Measurements from ENCODE around the gene SIGMAR1. TPM values are rescaled to one million over a fixed set of nuclear protein-coding genes. Genes with fewer than 3 reads are reported as not detected.

SIGMAR1 gene
- total RNA-seq, 1 donor from 2014 or later: 73.2 TPM

- no peaks in the 10 kb centered on the region for H3K36me3 ChIP-seq (ENCODE audit: insufficient read depth, low read length)
- no peaks in the 10 kb centered on the region for H3K27me3 ChIP-seq (ENCODE audit: insufficient read depth, low read length)
- peaks cover 26% of the 10 kb centered on the region for H3K4me1 ChIP-seq (ENCODE audit: insufficient read depth, low read length)
- Mint-ChIP-seq H3K4me3 (ENCODE audit: unreplicated experiment) (peak overlapping the region; percentile 90), H3K4me1 (ENCODE audit: low read depth, unreplicated experiment) (peaks cover 20% of the 10 kb centered on the region), H3K9me3 (ENCODE audit: unreplicated experiment) (no peaks in the 10 kb centered on the region), H3K36me3 (ENCODE audit: low read depth, unreplicated experiment) (peaks cover 4% of the 10 kb centered on the region), H3K27ac (ENCODE audit: unreplicated experiment) (peak overlapping the region; percentile 12), H3K27me3 (ENCODE audit: low read depth, unreplicated experiment) (no peaks in the 10 kb centered on the region)
- TF ChIP-seq EZH2 (IDR thresholded peaks at IDR 0.05; ENCODE audit: insufficient read depth, low read length) (no peak), CTCF (IDR thresholded peaks at IDR 0.05; ENCODE audit: insufficient read depth, low read depth, low read length) (no peak)
- H3K27ac ChIP-seq (ENCODE audit: low read depth, low read length): peak overlapping the region; percentile 54
- H3K79me2 ChIP-seq (ENCODE audit: insufficient read depth, low read length): peaks cover 8% of the 10 kb centered on the region
- peak overlapping the region; percentile 99 for H2AFZ ChIP-seq (ENCODE audit: low read depth, low read length)
- DNase-seq (ENCODE audit: low read depth): no peak
- H3K4me2 ChIP-seq (ENCODE audit: low read length): peak overlapping the region; percentile 99
- H3K4me3 ChIP-seq (ENCODE audit: insufficient read depth, low read depth, low read length): peak overlapping the region; percentile 85
- FAIRE-seq: no peak
- H3K9ac ChIP-seq (ENCODE audit: low read length): peak overlapping the region; percentile 89
- no peaks in the 10 kb centered on the region for H3K9me3 ChIP-seq (ENCODE audit: insufficient read depth, low read depth, low read length)
- peaks cover 4% of the 10 kb centered on the region for H4K20me1 ChIP-seq (ENCODE audit: insufficient read depth, low read length)
Measured at GRCh38 chr9:34647084-34647403, 9.5 kb upstream of the SIGMAR1 start.

- FAIRE-seq: peak; percentile 17
- no peaks in the 10 kb centered on the region for H3K27me3 ChIP-seq (ENCODE audit: insufficient read depth, low read length)
- H3K4me1 Mint-ChIP-seq (ENCODE audit: low read depth, unreplicated experiment): peaks cover 15% of the 10 kb centered on the region
- H2AFZ ChIP-seq (ENCODE audit: low read depth, low read length): peak within 1 kb of the TSS; percentile 99
- H3K4me3 ChIP-seq (ENCODE audit: insufficient read depth, low read depth, low read length): peak within 1 kb of the TSS; percentile 85
- H4K20me1 ChIP-seq (ENCODE audit: insufficient read depth, low read length): peaks cover 4% of the 10 kb centered on the region
- no peaks in the 10 kb centered on the region for H3K9me3 ChIP-seq (ENCODE audit: insufficient read depth, low read depth, low read length)
- H3K36me3 Mint-ChIP-seq (ENCODE audit: low read depth, unreplicated experiment): peaks cover 4% of the 10 kb centered on the region
- H3K27me3 Mint-ChIP-seq (ENCODE audit: low read depth, unreplicated experiment): no peaks in the 10 kb centered on the region
- H3K27ac Mint-ChIP-seq (ENCODE audit: unreplicated experiment): peak within 1 kb of the TSS; percentile 34
- no peaks in the 10 kb centered on the region for H3K9me3 Mint-ChIP-seq (ENCODE audit: unreplicated experiment)
- peaks cover 21% of the 10 kb centered on the region for H3K4me1 ChIP-seq (ENCODE audit: insufficient read depth, low read length)
- H3K27ac ChIP-seq (ENCODE audit: low read depth, low read length): peak within 1 kb of the TSS; percentile 54
- peak; percentile 73 for DNase-seq (ENCODE audit: low read depth)
- H3K4me3 Mint-ChIP-seq (ENCODE audit: unreplicated experiment): peak within 1 kb of the TSS; percentile 90
- H3K79me2 ChIP-seq (ENCODE audit: insufficient read depth, low read length): peaks cover 8% of the 10 kb centered on the region
- peak within 1 kb of the TSS; percentile 89 for H3K9ac ChIP-seq (ENCODE audit: low read length)
- peak within 1 kb of the TSS; percentile 99 for H3K4me2 ChIP-seq (ENCODE audit: low read length)
- no peaks in the 10 kb centered on the region for H3K36me3 ChIP-seq (ENCODE audit: insufficient read depth, low read length)
- TF ChIP-seq CTCF (IDR thresholded peaks at IDR 0.05; ENCODE audit: insufficient read depth, low read depth, low read length): no peak
- TF ChIP-seq EZH2 (IDR thresholded peaks at IDR 0.05; ENCODE audit: insufficient read depth, low read length): no peak
Measured at GRCh38 chr9:34646211-34647083, 8.9 kb upstream of the SIGMAR1 start, which contains the start of gene GALT. TSS of gene GALT (plus strand) at chr9:34646675. CDS start at chr9:34646705, 30 bp downstream.

Measured in astrocyte (in vitro differentiated cells and primary cell).